B cell (primary cell): ENCODE results near the gene SHMT2. TPM values are rescaled to one million over a fixed set of nuclear protein-coding genes. Genes with fewer than 3 reads are reported as not detected.

ENCODE experiments used
- ATAC-seq: fragments of 200-7000 bp; cut with Tn5 transposase; one replicate; pipeline ENCODE4 v1.10.0; 2021; ENCODE audit warnings: low read depth, mild to moderate bottlenecking, moderate number of reproducible peaks, moderate library complexity
- CTCF ChIA-PET: fragments of 350-600 bp; sonication (Branson Sonifier 250); formaldehyde crosslinking; loops from one replicate; lab custom pipeline; 2021; ENCODE audit warnings: antibody characterized with exemption, inconsistent platforms; lab: Charles Lee
- POLR2A ChIA-PET: fragments of 350-600 bp; sonication (Branson Sonifier 250); formaldehyde crosslinking; loops from one replicate; lab custom pipeline; 2021; ENCODE audit warnings: antibody characterized with exemption; lab: Charles Lee
- DNase-seq: peaks from one replicate; pipeline ENCODE4 v3.0.0; 2013
- H2AFZ ChIP-seq: 2 replicates; pipeline ENCODE4 v1.6.1; 2012; ENCODE audit warnings: mild to moderate bottlenecking, low read depth, low read length; ENCODE audit not compliant: insufficient read depth, poor library complexity, severe bottlenecking
- H3K27ac ChIP-seq, 2 donors: 1 replicate in 1 of 2; 2 replicates in 1 of 2; pipeline ENCODE4 v1.5.1; 2012 to 2013; ENCODE audit warnings: low read length in 2 of 2, mild to moderate bottlenecking in 2 of 2, moderate library complexity in 1 of 2
- H3K27me3 ChIP-seq, 4 experiments: fragments of 200-600 bp in 1 of 4; sonication (generic) in 1 of 4; replicated peaks in 1 of 4; 1 replicate in 2 of 4; 2 replicates in 2 of 4; pipeline versions ENCODE4 v1.6.1 to v1.7.0; 2013 to 2016; ENCODE audit warnings: low read length in 3 of 4, mild to moderate bottlenecking in 2 of 4, mixed read lengths in 1 of 4, moderate library complexity in 1 of 4; ENCODE audit not compliant: insufficient read depth in 4 of 4, control insufficient read depth in 3 of 4; ENCODE audit errors: control extremely low read depth in 1 of 4
- H3K36me3 ChIP-seq, 2 experiments: replicated peaks in 1 of 2; 1 replicate in 1 of 2; 2 replicates in 1 of 2; pipeline versions ENCODE4 v1.6.1 to v1.7.1; 2013; ENCODE audit warnings: low read length in 1 of 2; ENCODE audit not compliant: insufficient read depth in 2 of 2, control insufficient read depth in 1 of 2; ENCODE audit errors: control extremely low read depth in 1 of 2, extremely low read depth in 1 of 2
- H3K4me1 ChIP-seq, 2 donors: fragments of 200-600 bp in 1 of 2; sonication (generic) in 1 of 2; 1 replicate in 1 of 2; 2 replicates in 1 of 2; pipeline versions ENCODE4 v1.5.1 to v1.6.1; 2013 to 2017; ENCODE audit warnings: low read length in 2 of 2; ENCODE audit not compliant: control insufficient read depth in 2 of 2, insufficient read depth in 2 of 2
- H3K4me2 ChIP-seq: replicated peaks from 2 replicates; pipeline ENCODE3; 2012; ENCODE audit warnings: mild to moderate bottlenecking, low read depth, low read length; ENCODE audit not compliant: poor library complexity, severe bottlenecking
- H3K4me3 ChIP-seq, 5 experiments: fragments of 200-600 bp in 1 of 5; sonication (generic) in 1 of 5; 1 replicate in 3 of 5; 2 replicates in 2 of 5; pipeline versions ENCODE4 v1.5.1 to v1.7.0; 2011 to 2016; ENCODE audit warnings: low read length in 4 of 5, mild to moderate bottlenecking in 4 of 5, low read depth in 2 of 5, control low read depth in 1 of 5, moderate library complexity in 1 of 5; ENCODE audit not compliant: insufficient read depth in 1 of 5; ENCODE audit errors: control extremely low read depth in 1 of 5, extremely low read depth in 1 of 5
- H3K79me2 ChIP-seq: fragments of 200-600 bp; sonication (generic); one replicate; pipeline ENCODE4 v1.6.0; 2016; ENCODE audit warnings: low read length; ENCODE audit not compliant: control insufficient read depth, insufficient read depth
- H3K9ac ChIP-seq: fragments of 200-600 bp; sonication (generic); 2 replicates; pipeline ENCODE4 v1.6.1; 2017; ENCODE audit warnings: mild to moderate bottlenecking, low read length, moderate library complexity
- H3K9me3 ChIP-seq, 3 donors: one replicate each; pipeline versions ENCODE4 v1.6.1 to v1.7.1; 2013; ENCODE audit warnings: low read length in 2 of 3; ENCODE audit not compliant: control insufficient read depth in 2 of 3, insufficient read depth in 1 of 3; ENCODE audit errors: control extremely low read depth in 1 of 3
- H4K20me1 ChIP-seq: 2 replicates; pipeline ENCODE4 v1.6.0; 2012; ENCODE audit warnings: mild to moderate bottlenecking, low read length; ENCODE audit not compliant: insufficient read depth, control insufficient read depth, poor library complexity, severe bottlenecking
- H3K27ac Mint-ChIP-seq: one replicate; pipeline ENCODE4 v1.8.0; 2021; ENCODE audit warnings: mixed read lengths
- H3K27me3 Mint-ChIP-seq: one replicate; pipeline ENCODE4 v1.8.0; 2021; ENCODE audit warnings: mixed read lengths
- H3K4me1 Mint-ChIP-seq: one replicate; pipeline ENCODE4 v1.8.0; 2021; ENCODE audit warnings: mixed read lengths
- H3K4me3 Mint-ChIP-seq: one replicate; pipeline ENCODE4 v1.8.0; 2021; ENCODE audit warnings: mixed read lengths
- H3K9me3 Mint-ChIP-seq: one replicate; pipeline ENCODE4 v1.8.0; 2022; ENCODE audit warnings: mixed read lengths; ENCODE audit not compliant: insufficient read depth
- EZH2 ChIP-seq: IDR thresholded peaks from 2 replicates; pipeline ENCODE4 v1.6.1; 2012; ENCODE audit warnings: borderline replicate concordance, low read depth, mild to moderate bottlenecking, moderate library complexity, low read length; ENCODE audit not compliant: insufficient read depth, poor library complexity, severe bottlenecking
- WGBS: methylation state at CpG from one replicate; pipeline ENCODE4 v1.1.5; 2013; ENCODE audit warnings: missing lambda C conversion rate; ENCODE audit not compliant: insufficient coverage; 5-methylcytosine and 5-hydroxymethylcytosine counted together
- intact Hi-C: fragments of 100-400 bp; cut with micrococcal nuclease; formaldehyde crosslinking; loops from one replicate; pipeline ENCODE4 v1.10.0; 2022
- polyA plus RNA-seq: library from polyadenylated mRNA; depleted of rRNA; stranded (reverse); fragments of >200 nt; gene quantifications from 2 replicates; pipeline ENCODE4 v1.2.3, GENCODE V29; 2012
- total RNA-seq, 2 donors: library from RNA; stranded (reverse); fragments of 120-200 nt in 1 of 2; gene quantifications; 1 replicate in 1 of 2; 2 replicates in 1 of 2; pipeline versions ENCODE4 v1.2.3 to v1.2.4, GENCODE V29; 2013 to 2022
- TF ChIP-seq, protein P1 (sequence below): fragments of 200-600 bp; IDR thresholded peaks from one replicate; pipeline ENCODE4 v1.8.0; 2022; ENCODE audit warnings: antibody characterized with exemption, mild to moderate bottlenecking

SHMT2 gene
- total and polyA plus RNA-seq, 2 donors (not counting 1 experiment from before 2014, with no cell fraction given) = 166 to 236 TPM

DNA sequence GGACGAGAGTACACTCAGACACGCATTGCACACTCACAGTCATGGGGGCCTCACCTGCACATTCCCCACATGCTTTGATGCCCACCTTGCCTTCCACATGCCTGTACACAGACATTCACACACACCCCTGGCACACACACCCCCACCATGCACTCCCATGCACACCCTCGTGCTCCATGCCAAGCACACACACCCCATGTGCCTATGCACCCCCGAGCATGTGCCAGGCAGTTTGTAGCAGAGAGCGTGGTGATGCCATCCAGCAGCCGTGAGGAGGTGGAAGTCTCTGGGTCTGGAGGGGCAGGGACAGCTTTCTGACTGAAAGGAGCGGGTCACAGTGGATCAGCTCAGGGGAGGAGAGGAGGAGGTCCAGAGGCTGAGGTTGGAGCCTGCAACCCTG lies 23.6 kb upstream of the SHMT2 start:
- H3K4me1 ChIP-seq = no peaks in the 10 kb centered on the region
- Mint-ChIP-seq H3K27ac (no peak overlapping the region), H3K4me3 (no peak overlapping the region), H3K27me3 (no peaks in the 10 kb centered on the region), H3K4me1 (no peaks in the 10 kb centered on the region), H3K9me3 (no peaks in the 10 kb centered on the region)
- H4K20me1 ChIP-seq = no peaks in the 10 kb centered on the region
- H3K79me2 ChIP-seq = no peaks in the 10 kb centered on the region
- ChIA-PET POLR2A (no interaction called here), CTCF (interaction anchor here (1.1 kb wide), 1 partner anchor 33 kb away, joined by 3 read pairs; no protein-coding TSS in a partner anchor)
- H3K36me3 ChIP-seq = no peaks in the 10 kb centered on the region
- H3K27me3 ChIP-seq = no peaks in the 10 kb centered on the region
- no peak overlapping the region for H3K9ac ChIP-seq
- H3K4me2 ChIP-seq = no peak overlapping the region
- intact Hi-C loops = no loop called here
- ATAC-seq (no peak), DNase-seq (no peak)
- WGBS = 84% methylated on average over 7 of the region's 7 CpGs
- no peak overlapping the region for H3K27ac ChIP-seq
- no peak overlapping the region for H2AFZ ChIP-seq
- H3K4me3 ChIP-seq = no peak overlapping the region
- TF ChIP-seq EZH2 = no peak
- TF ChIP-seq, protein P1, sequence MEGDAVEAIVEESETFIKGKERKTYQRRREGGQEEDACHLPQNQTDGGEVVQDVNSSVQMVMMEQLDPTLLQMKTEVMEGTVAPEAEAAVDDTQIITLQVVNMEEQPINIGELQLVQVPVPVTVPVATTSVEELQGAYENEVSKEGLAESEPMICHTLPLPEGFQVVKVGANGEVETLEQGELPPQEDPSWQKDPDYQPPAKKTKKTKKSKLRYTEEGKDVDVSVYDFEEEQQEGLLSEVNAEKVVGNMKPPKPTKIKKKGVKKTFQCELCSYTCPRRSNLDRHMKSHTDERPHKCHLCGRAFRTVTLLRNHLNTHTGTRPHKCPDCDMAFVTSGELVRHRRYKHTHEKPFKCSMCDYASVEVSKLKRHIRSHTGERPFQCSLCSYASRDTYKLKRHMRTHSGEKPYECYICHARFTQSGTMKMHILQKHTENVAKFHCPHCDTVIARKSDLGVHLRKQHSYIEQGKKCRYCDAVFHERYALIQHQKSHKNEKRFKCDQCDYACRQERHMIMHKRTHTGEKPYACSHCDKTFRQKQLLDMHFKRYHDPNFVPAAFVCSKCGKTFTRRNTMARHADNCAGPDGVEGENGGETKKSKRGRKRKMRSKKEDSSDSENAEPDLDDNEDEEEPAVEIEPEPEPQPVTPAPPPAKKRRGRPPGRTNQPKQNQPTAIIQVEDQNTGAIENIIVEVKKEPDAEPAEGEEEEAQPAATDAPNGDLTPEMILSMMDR = no peak
- no peaks in the 10 kb centered on the region for H3K9me3 ChIP-seq

DNA sequence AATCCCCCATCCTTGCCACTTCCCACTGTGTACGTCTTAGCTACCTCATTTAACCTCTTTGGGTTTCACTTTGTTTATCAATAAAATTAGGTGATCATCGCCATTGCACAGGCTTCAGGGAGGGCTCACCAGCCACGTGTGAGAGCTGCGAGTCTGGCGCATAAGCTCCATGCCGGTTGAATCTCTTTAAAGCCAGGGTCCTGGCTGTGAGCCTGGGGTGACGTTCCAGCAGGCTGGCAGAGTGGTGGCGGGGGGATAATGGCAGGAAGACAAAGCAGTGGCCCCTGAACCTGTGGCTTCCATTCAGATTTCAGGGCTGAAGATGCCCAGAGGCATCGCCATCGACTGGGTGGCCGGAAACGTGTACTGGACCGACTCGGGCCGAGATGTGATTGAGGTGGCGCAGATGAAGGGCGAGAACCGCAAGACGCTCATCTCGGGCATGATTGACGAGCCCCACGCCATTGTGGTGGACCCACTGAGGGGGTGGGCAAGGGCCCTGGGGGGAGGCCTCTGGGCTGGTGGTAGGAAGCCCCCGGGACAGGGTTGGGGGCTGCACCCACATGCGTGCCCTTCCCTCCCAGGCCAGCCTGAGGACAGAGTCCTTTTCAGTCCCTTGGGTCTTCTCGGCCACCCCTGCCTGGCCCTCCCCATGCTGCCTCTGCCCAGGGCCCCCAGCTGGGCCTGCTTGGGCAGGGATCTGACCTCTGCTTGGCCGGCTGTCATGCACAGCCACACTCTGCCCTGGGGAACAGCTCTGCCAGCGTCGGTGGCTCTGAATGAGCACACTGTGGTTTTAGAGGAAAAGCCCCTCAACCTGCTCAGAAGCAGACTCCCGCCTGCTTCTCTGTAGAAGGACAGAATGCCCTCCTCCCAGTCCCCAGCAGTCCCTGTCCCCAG lies 21.5 kb upstream of the SHMT2 start:
- Mint-ChIP-seq H3K9me3 (no peaks in the 10 kb centered on the region), H3K4me3 (no peak overlapping the region), H3K4me1 (peaks cover 3% of the 10 kb centered on the region), H3K27me3 (no peaks in the 10 kb centered on the region), H3K27ac (no peak overlapping the region)
- 86% methylated on average over 27 of the region's 29 CpGs for WGBS
- H3K4me3 ChIP-seq = no peak overlapping the region
- TF ChIP-seq, protein P1 = no peak
- DNase-seq = no peak
- no peak overlapping the region for H3K4me2 ChIP-seq
- peaks cover 0 to 2% of the 10 kb centered on the region in 2 donors for H3K4me1 ChIP-seq
- H3K9ac ChIP-seq = no peak overlapping the region
- peaks cover 0 to 9% (median 0%) of the 10 kb centered on the region in 4 experiments for H3K27me3 ChIP-seq
- CTCF ChIA-PET = interaction anchor here (0.8 to 1.9 kb wide), 3 partner anchors 34 to 37 kb away, joined by 4 to 9 read pairs (median 4); no protein-coding TSS in a partner anchor
- no peak overlapping the region for H2AFZ ChIP-seq
- ATAC-seq = no peak
- no peaks in the 10 kb centered on the region for H3K79me2 ChIP-seq
- H3K27ac ChIP-seq = no peak overlapping the region
- no peaks in the 10 kb centered on the region for H3K9me3 ChIP-seq
- no peaks in the 10 kb centered on the region for H3K36me3 ChIP-seq
- intact Hi-C loops = no loop called here
- POLR2A ChIA-PET = interaction anchor here (0.7 kb wide), 1 partner anchor 1497 kb away, joined by 3 read pairs; no protein-coding TSS in a partner anchor
- H4K20me1 ChIP-seq = no peaks in the 10 kb centered on the region
